ENCODE data around the gene FGD4.
A peak's percentile ranks its signal among the peaks of the same experiment; 100 is the strongest.

GRCh38 chr12:32502693-32503502 lies 103.5 kb downstream of the FGD4 start:
- no peak for TF ChIP-seq POLR2A (IDR thresholded peaks at IDR 0.05; ENCODE audit: low read depth)
- no peak for TF ChIP-seq EP300 (IDR thresholded peaks at IDR 0.05)
- no peak for TF ChIP-seq CTCF (IDR thresholded peaks at IDR 0.05)
- peak in 1 of 2 donors; percentile 56 for TF ChIP-seq POLR2AphosphoS5 (IDR thresholded peaks at IDR 0.05)
